SK-N-DZ (cell line): ENCODE measurements around the gene CAMTA1.

Experiments
- DNase-seq: peaks from one replicate; pipeline ENCODE4 v3.0.0-alpha.2; 2015; ENCODE audit warnings: low spot score

CAMTA1 gene

GRCh38 chr1:6850537-6850936 is 65.3 kb downstream of the CAMTA1 start:
- no peak for DNase-seq

GRCh38 chr1:6852136-6852890 is 67.1 kb downstream of the CAMTA1 start:
- DNase-seq = no peak

GRCh38 chr1:6854166-6854565 is 68.9 kb downstream of the CAMTA1 start:
- no peak for DNase-seq

GRCh38 chr1:6857831-6858230 is 72.6 kb downstream of the CAMTA1 start:
- no peak for DNase-seq

- no peak for DNase-seq
Measured at GRCh38 chr1:6858596-6858995, 73.3 kb downstream of the CAMTA1 start.

GRCh38 chr1:6859415-6860343 is 74.4 kb downstream of the CAMTA1 start:
- no peak for DNase-seq

- no peak for DNase-seq
Measured at GRCh38 chr1:6860401-6860800, 75.1 kb downstream of the CAMTA1 start.

- DNase-seq = no peak
Measured at GRCh38 chr1:6861075-6861724, 75.9 kb downstream of the CAMTA1 start.

- DNase-seq = no peak
Measured at GRCh38 chr1:6862906-6863305, 77.7 kb downstream of the CAMTA1 start.

GRCh38 chr1:6864166-6864565 is 78.9 kb downstream of the CAMTA1 start:
- no peak for DNase-seq

- no peak for DNase-seq
Measured at GRCh38 chr1:6866825-6867224, 81.6 kb downstream of the CAMTA1 start.

- no peak for DNase-seq
Measured at GRCh38 chr1:6867321-6867720, 82.1 kb downstream of the CAMTA1 start.

GRCh38 chr1:6867729-6868659 is 82.7 kb downstream of the CAMTA1 start:
- DNase-seq = no peak

- no peak for DNase-seq
Measured at GRCh38 chr1:6868660-6869380, 83.6 kb downstream of the CAMTA1 start.

GRCh38 chr1:6869545-6869944 is 84.3 kb downstream of the CAMTA1 start:
- no peak for DNase-seq

- no peak for DNase-seq
Measured at GRCh38 chr1:6870086-6870485, 84.8 kb downstream of the CAMTA1 start.

- DNase-seq = no peak
Measured at GRCh38 chr1:6870571-6870970, 85.3 kb downstream of the CAMTA1 start.

- no peak for DNase-seq
Measured at GRCh38 chr1:6871300-6871972, 86.2 kb downstream of the CAMTA1 start.

- DNase-seq = no peak
Measured at GRCh38 chr1:6872573-6873261, 87.5 kb downstream of the CAMTA1 start.
